GM12874 (cell line): Measurements from ENCODE around the gene CNOT6L.

Experiments used
- CTCF ChIP-seq: IDR thresholded peaks from 2 replicates; pipeline ENCODE4 v1.5.1; 2011; ENCODE audit warnings: low read depth, mild to moderate bottlenecking, control low read depth, low read length, moderate library complexity; ENCODE audit not compliant: insufficient read depth

CNOT6L gene

DNA sequence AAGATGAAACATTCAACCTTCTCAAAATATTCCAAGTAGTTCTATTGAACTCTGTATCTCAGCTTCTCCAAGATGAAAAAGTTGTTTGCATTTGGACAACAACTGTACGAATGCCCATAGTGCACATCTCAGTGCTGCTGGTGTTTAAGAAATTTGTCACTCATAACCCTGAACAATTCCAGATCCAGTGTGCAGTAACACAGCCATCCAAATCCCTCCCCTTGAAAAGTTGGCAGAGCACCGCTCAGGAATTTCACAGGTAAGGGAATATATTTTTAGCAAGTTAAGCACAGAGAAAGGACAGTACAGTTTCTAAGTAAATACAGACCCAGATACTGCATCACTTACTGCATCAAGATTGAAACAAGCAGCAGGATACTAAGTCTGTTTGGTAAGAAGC, 104.7 kb downstream of the CNOT6L start:
- no peak for TF ChIP-seq CTCF

DNA sequence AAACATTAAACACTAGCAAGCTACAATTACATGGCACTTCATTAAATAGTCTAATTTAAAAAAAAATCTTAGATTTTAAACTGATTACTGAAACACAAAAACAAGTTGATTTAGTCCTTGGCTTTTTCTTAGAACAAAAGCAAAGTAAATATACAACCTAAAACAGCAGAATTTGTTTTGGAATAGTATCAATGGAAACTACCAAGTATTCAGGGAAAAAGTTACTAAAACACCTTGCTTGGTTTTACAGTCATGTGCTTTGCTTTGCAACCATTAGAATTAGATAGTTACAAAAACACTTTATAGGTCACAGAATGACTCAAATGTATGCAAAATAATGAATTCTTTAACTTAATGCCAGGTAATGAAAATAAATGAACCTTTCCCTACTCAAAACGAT, 105.3 kb downstream of the CNOT6L start:
- TF ChIP-seq CTCF: no peak

DNA sequence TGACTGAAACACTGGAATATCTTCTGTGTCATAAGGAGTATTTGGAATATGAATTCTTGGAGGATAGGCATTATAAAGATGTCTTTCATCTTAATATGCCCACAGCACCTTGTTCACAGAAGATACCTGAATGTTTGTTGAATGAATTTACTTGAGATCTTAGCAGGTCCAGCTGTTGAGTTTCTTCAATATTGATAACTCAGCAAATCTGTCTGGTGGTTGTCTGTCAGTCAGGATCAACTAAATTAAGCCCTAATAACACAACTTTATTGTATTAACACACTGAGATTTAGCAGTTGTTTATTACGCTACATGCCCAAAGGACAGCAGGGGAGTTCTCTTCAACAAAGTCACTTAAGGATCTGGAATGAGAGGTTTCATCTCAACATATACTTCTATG, 106.5 kb downstream of the CNOT6L start:
- no peak for TF ChIP-seq CTCF

DNA sequence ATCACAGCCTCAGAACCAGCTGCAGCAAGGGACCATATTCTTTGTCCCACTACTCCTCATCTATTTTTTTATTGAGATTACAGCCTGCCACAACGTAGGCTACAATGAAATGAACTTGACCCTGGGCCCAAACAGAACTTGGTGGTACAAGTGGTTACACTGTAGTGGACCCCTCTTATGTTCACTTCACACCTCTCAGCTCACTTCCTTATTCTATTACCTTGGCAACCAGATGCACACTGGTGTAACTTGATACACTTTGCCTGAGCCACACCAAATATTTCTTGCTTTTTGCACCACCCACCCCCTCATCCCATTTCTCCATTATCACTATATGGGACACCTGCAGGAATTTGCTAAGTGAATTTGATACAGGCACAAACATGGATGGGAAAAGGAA, 107.7 kb downstream of the CNOT6L start:
- no peak for TF ChIP-seq CTCF

GRCh38 chr4:77710684-77711083, 108.5 kb downstream of the CNOT6L start:
- no peak for TF ChIP-seq CTCF

GRCh38 chr4:77710059-77710458, 109.1 kb downstream of the CNOT6L start:
- TF ChIP-seq CTCF: no peak

GRCh38 chr4:77706717-77707116, 112.5 kb downstream of the CNOT6L start:
- TF ChIP-seq CTCF: no peak

- TF ChIP-seq CTCF: no peak
These were observed 115.5 kb downstream of the CNOT6L start for GRCh38 chr4:77703666-77704065.
